Breast epithelium (tissue), 4 donors: ENCODE results near the gene MAP2K3. TPM values are rescaled to one million over a fixed set of nuclear protein-coding genes. Genes with fewer than 3 reads are reported as not detected.

ENCODE experiments used
- DNase-seq, 2 donors: peaks; one replicate each; pipeline ENCODE4 v3.0.0-alpha.2; 2019; ENCODE audit warnings: low spot score in 2 of 2
- H3K27ac ChIP-seq, 2 donors: fragments of 200-600 bp; sonication (generic) in 1 of 2; one replicate each; pipeline ENCODE4 v1.5.1; 2016 to 2019; ENCODE audit warnings: mild to moderate bottlenecking in 1 of 2
- H3K27me3 ChIP-seq, 2 donors: fragments of 200-600 bp; sonication (generic) in 1 of 2; one replicate each; pipeline versions ENCODE4 v1.5.1 to v1.6.0; 2017 to 2019; ENCODE audit warnings: control low read depth in 1 of 2, mild to moderate bottlenecking in 1 of 2
- H3K36me3 ChIP-seq: fragments of 200-600 bp; one replicate; pipeline ENCODE4 v1.5.1; 2019
- H3K4me1 ChIP-seq, 2 donors: fragments of 200-600 bp; sonication (generic); one replicate each; pipeline ENCODE4 v1.5.1; 2016 to 2019; ENCODE audit warnings: control low read depth in 1 of 2
- H3K4me3 ChIP-seq, 3 donors: fragments of 200-600 bp; sonication (generic); 1 replicate in 2 of 3; 2 replicates in 1 of 3; pipeline ENCODE4 v1.5.1; 2016 to 2019; ENCODE audit warnings: mild to moderate bottlenecking in 3 of 3, moderate library complexity in 2 of 3
- H3K9me3 ChIP-seq, 2 donors: fragments of 200-600 bp; sonication (generic) in 1 of 2; one replicate each; pipeline ENCODE4 v1.5.1; 2016 to 2019; ENCODE audit warnings: control low read depth in 1 of 2
- CTCF ChIP-seq, 3 donors: fragments of 450-650 bp; IDR thresholded peaks; one replicate each; pipeline ENCODE4 v1.5.1; 2016 to 2017; ENCODE audit warnings: antibody characterized with exemption in 3 of 3, mild to moderate bottlenecking in 3 of 3, moderate library complexity in 3 of 3
- POLR2A ChIP-seq: fragments of 450-650 bp; IDR thresholded peaks from one replicate; pipeline ENCODE4 v1.6.1; 2016; ENCODE audit warnings: antibody characterized with exemption, mild to moderate bottlenecking, moderate library complexity
- POLR2AphosphoS5 ChIP-seq, 3 donors: sonication (generic); formaldehyde crosslinking; IDR thresholded peaks; one replicate each; pipeline ENCODE4 v1.6.1; 2017; ENCODE audit warnings: antibody characterized with exemption in 3 of 3
- intact Hi-C: fragments of 100-400 bp; cut with DNase I; formaldehyde crosslinking; loops from one replicate; pipeline ENCODE4 v1.15.1; 2023; ENCODE audit warnings: low total_unique reads
- total RNA-seq, 3 donors: library from RNA; depleted of rRNA; stranded (reverse); fragments of >200 nt; gene quantifications; one replicate each; pipeline ENCODE4 v1.1.0, GENCODE V29; 2016

The MAP2K3 gene
- total RNA-seq, 3 donors from 2014 or later: 16.0 to 26.9 (median 22.0) TPM

GRCh38 chr17:21297597-21297996, 13.1 kb downstream of the MAP2K3 start:
- Histone ChIP-seq H3K9me3 (no peaks in the 10 kb centered on the region), H3K27ac (no peak overlapping the region), H3K4me1 (peaks cover 0 to 4% of the 10 kb centered on the region in 2 donors), H3K27me3 (no peaks in the 10 kb centered on the region), H3K4me3 (no peak overlapping the region), H3K36me3 (no peaks in the 10 kb centered on the region)
- no peak for DNase-seq
- TF ChIP-seq POLR2A (no peak), POLR2AphosphoS5 (IDR thresholded peaks at IDR 0.05) (no peak), CTCF (IDR thresholded peaks at IDR 0.05) (no peak)
- intact Hi-C loops: no loop called here

- no peak overlapping the region for H3K27ac ChIP-seq
- no peaks in the 10 kb centered on the region for H3K9me3 ChIP-seq
- intact Hi-C loops: no loop called here
- H3K4me1 ChIP-seq: peaks cover 0 to 4% of the 10 kb centered on the region in 2 donors
- H3K36me3 ChIP-seq: no peaks in the 10 kb centered on the region
- no peaks in the 10 kb centered on the region for H3K27me3 ChIP-seq
- DNase-seq: no peak
- TF ChIP-seq POLR2AphosphoS5 (IDR thresholded peaks at IDR 0.05): no peak
- TF ChIP-seq CTCF (IDR thresholded peaks at IDR 0.05): no peak
- no peak for TF ChIP-seq POLR2A
- no peak overlapping the region for H3K4me3 ChIP-seq
These were observed 13.8 kb downstream of the MAP2K3 start for GRCh38 chr17:21298056-21298982.

GRCh38 chr17:21298983-21299519, 14.5 kb downstream of the MAP2K3 start:
- Histone ChIP-seq H3K4me1 (peaks cover 0 to 4% of the 10 kb centered on the region in 2 donors), H3K27me3 (no peaks in the 10 kb centered on the region), H3K4me3 (no peak overlapping the region), H3K9me3 (no peaks in the 10 kb centered on the region), H3K27ac (no peak overlapping the region), H3K36me3 (no peaks in the 10 kb centered on the region)
- DNase-seq: no peak
- TF ChIP-seq CTCF (IDR thresholded peaks at IDR 0.05) (no peak), POLR2AphosphoS5 (IDR thresholded peaks at IDR 0.05) (no peak), POLR2A (no peak)
- intact Hi-C loops: no loop called here

GRCh38 chr17:21299981-21300600, 15.6 kb downstream of the MAP2K3 start:
- intact Hi-C loops: no loop called here

More at GRCh38 chr17:21299981-21300600, 15.6 kb downstream of the MAP2K3 start:
- Histone ChIP-seq H3K36me3 (no peaks in the 10 kb centered on the region), H3K9me3 (no peaks in the 10 kb centered on the region), H3K4me1 (peaks cover 0 to 4% of the 10 kb centered on the region in 2 donors), H3K27ac (no peak overlapping the region), H3K4me3 (no peak overlapping the region), H3K27me3 (no peaks in the 10 kb centered on the region)
- no peak for DNase-seq
- TF ChIP-seq CTCF (IDR thresholded peaks at IDR 0.05) (no peak), POLR2A (no peak), POLR2AphosphoS5 (IDR thresholded peaks at IDR 0.05) (no peak)
